Effector CD4-positive, alpha-beta T cell (primary cell): ENCODE measurements around the gene ANKRD23.
"Not testable (repeated sequence)": the region's sequence is repeated elsewhere in the genome, so short reads cannot be mapped to it uniquely, and the experiment has no call there.

Source experiments
- DNase-seq: peaks from one replicate; pipeline ENCODE4 v3.0.0-alpha.2; 2020

The ANKRD23 gene

GRCh38 chr2:96813656-96814055 is 30.2 kb downstream of the ANKRD23 start:
- no peak for DNase-seq

GRCh38 chr2:96811917-96812316 is 31.9 kb downstream of the ANKRD23 start:
- no peak for DNase-seq

GRCh38 chr2:96810783-96811192 is 33.0 kb downstream of the ANKRD23 start:
- no peak for DNase-seq

- no peak for DNase-seq
These were observed 33.7 kb downstream of the ANKRD23 start for GRCh38 chr2:96809951-96810782.

- no peak for DNase-seq
These were observed 34.5 kb downstream of the ANKRD23 start for GRCh38 chr2:96809216-96809882.

- DNase-seq: no peak
These were observed 35.5 kb downstream of the ANKRD23 start for GRCh38 chr2:96808176-96808837.

- no peak for DNase-seq
These were observed 36.7 kb downstream of the ANKRD23 start for GRCh38 chr2:96807127-96807471.

- peak; percentile 25 for DNase-seq
These were observed 37.2 kb downstream of the ANKRD23 start for GRCh38 chr2:96806468-96807126.

GRCh38 chr2:96805946-96806345 is 37.9 kb downstream of the ANKRD23 start:
- DNase-seq: not testable (repeated sequence)

GRCh38 chr2:96804986-96805385 is 38.8 kb downstream of the ANKRD23 start:
- DNase-seq: no peak

GRCh38 chr2:96802721-96803120 is 41.1 kb downstream of the ANKRD23 start:
- no peak for DNase-seq

GRCh38 chr2:96801786-96802595 is 41.8 kb downstream of the ANKRD23 start:
- no peak for DNase-seq

- DNase-seq: peak; percentile 57
These were observed 42.6 kb downstream of the ANKRD23 start for GRCh38 chr2:96801005-96801785.

- no peak for DNase-seq
These were observed 43.5 kb downstream of the ANKRD23 start for GRCh38 chr2:96800061-96801004.

- no peak for DNase-seq
These were observed 44.2 kb downstream of the ANKRD23 start for GRCh38 chr2:96799623-96799935.

GRCh38 chr2:96798733-96799622 is 44.8 kb downstream of the ANKRD23 start:
- DNase-seq: no peak

- no peak for DNase-seq
These were observed 46.7 kb downstream of the ANKRD23 start for GRCh38 chr2:96797066-96797625.

GRCh38 chr2:96796497-96796896 is 47.3 kb downstream of the ANKRD23 start:
- DNase-seq: not testable (repeated sequence)

- no peak for DNase-seq
These were observed 48.7 kb downstream of the ANKRD23 start for GRCh38 chr2:96795076-96795475.
